ENCODE measurements around the gene GAPVD1.

DNA sequence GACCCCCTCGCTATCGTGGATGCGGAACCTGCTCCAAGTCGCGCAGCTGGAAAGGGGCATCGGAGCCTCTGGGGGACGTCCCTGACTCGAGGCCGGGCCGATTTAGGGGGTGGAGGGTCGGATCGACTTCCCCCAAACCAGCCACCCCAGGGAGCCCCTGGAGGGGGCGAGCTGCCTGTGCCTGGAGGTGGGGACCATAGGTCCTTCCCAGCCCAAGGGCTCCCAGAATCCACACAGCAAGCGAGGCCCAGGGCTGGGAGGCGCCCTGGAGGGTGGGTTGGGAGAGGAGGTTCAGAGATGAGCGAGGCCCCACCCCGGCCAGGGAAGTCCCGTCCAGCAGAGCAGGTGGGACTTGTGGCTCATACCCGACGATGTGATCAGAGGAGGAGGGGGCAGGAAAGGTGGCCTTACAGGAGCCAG lies 147.6 kb downstream of the GAPVD1 start:
- no peak for TF ChIP-seq POLR2A (IDR thresholded peaks at IDR 0.05)
- TF ChIP-seq, protein P1, sequence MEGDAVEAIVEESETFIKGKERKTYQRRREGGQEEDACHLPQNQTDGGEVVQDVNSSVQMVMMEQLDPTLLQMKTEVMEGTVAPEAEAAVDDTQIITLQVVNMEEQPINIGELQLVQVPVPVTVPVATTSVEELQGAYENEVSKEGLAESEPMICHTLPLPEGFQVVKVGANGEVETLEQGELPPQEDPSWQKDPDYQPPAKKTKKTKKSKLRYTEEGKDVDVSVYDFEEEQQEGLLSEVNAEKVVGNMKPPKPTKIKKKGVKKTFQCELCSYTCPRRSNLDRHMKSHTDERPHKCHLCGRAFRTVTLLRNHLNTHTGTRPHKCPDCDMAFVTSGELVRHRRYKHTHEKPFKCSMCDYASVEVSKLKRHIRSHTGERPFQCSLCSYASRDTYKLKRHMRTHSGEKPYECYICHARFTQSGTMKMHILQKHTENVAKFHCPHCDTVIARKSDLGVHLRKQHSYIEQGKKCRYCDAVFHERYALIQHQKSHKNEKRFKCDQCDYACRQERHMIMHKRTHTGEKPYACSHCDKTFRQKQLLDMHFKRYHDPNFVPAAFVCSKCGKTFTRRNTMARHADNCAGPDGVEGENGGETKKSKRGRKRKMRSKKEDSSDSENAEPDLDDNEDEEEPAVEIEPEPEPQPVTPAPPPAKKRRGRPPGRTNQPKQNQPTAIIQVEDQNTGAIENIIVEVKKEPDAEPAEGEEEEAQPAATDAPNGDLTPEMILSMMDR (IDR thresholded peaks at IDR 0.05), result no peak
